CD14-positive monocyte (primary cell): Measurements from ENCODE around the gene CBR3. TPM values are rescaled to one million over a fixed set of nuclear protein-coding genes. Genes with fewer than 3 reads are reported as not detected.
"Not testable (repeated sequence)": the region's sequence is repeated elsewhere in the genome, so short reads cannot be mapped to it uniquely, and the experiment has no call there.

Experiments
- DNase-seq, 3 donors: peaks; one replicate each; pipeline ENCODE4 v3.0.0-alpha.2; 2011 to 2022
- H2AFZ ChIP-seq: 2 replicates; pipeline ENCODE4 v1.6.0; 2012; ENCODE audit warnings: mild to moderate bottlenecking, low read depth, low read length, inconsistent platforms; ENCODE audit not compliant: insufficient read depth, poor library complexity, severe bottlenecking
- H3K27ac ChIP-seq, 2 donors: 1 replicate in 1 of 2; 2 replicates in 1 of 2; pipeline ENCODE4 v1.5.1; 2012 to 2013; ENCODE audit warnings: low read length in 2 of 2, control low read depth in 1 of 2, inconsistent platforms in 1 of 2, low read depth in 1 of 2, mild to moderate bottlenecking in 1 of 2
- H3K27me3 ChIP-seq, 2 donors: one replicate each; pipeline versions ENCODE4 v1.6.0 to v1.6.1; 2011 to 2013; ENCODE audit warnings: low read length in 2 of 2; ENCODE audit not compliant: control insufficient read depth in 2 of 2, insufficient read depth in 2 of 2
- H3K36me3 ChIP-seq, 2 donors: replicated peaks in 1 of 2; 1 replicate in 1 of 2; 2 replicates in 1 of 2; pipeline versions ENCODE4 v1.5.1 to v1.6.1; 2012 to 2013; ENCODE audit warnings: low read length in 2 of 2, control low read depth in 1 of 2, inconsistent platforms in 1 of 2, mild to moderate bottlenecking in 1 of 2; ENCODE audit not compliant: insufficient read depth in 2 of 2, control insufficient read depth in 1 of 2
- H3K4me1 ChIP-seq, 2 donors: 1 replicate in 1 of 2; 2 replicates in 1 of 2; pipeline versions ENCODE4 v1.5.1 to v1.6.1; 2012 to 2013; ENCODE audit warnings: low read length in 2 of 2, control low read depth in 1 of 2, inconsistent platforms in 1 of 2, mild to moderate bottlenecking in 1 of 2, moderate library complexity in 1 of 2; ENCODE audit not compliant: insufficient read depth in 2 of 2, control insufficient read depth in 1 of 2
- H3K4me2 ChIP-seq: replicated peaks from 2 replicates; pipeline ENCODE3; 2012; ENCODE audit warnings: low read length, moderate library complexity, mild to moderate bottlenecking; ENCODE audit not compliant: poor library complexity, severe bottlenecking; ENCODE audit errors: extremely low read depth
- H3K4me3 ChIP-seq, 3 experiments: fragments of 200-600 bp in 1 of 3; sonication (generic) in 1 of 3; replicated peaks in 1 of 3; 1 replicate in 2 of 3; 2 replicates in 1 of 3; pipeline ENCODE4 v1.5.1; 2011 to 2013; ENCODE audit warnings: low read length in 3 of 3, mild to moderate bottlenecking in 3 of 3, control low read depth in 2 of 3, low read depth in 2 of 3, inconsistent platforms in 1 of 3, moderate library complexity in 1 of 3
- H3K79me2 ChIP-seq: 2 replicates; pipeline ENCODE4 v1.6.0; 2012; ENCODE audit warnings: mild to moderate bottlenecking, control low read depth, inconsistent platforms, low read length, moderate library complexity; ENCODE audit not compliant: insufficient read depth
- H3K9ac ChIP-seq: 2 replicates; pipeline ENCODE4 v1.6.0; 2017; ENCODE audit warnings: low read length, mild to moderate bottlenecking; ENCODE audit not compliant: insufficient read depth, poor library complexity, severe bottlenecking
- H3K9me3 ChIP-seq, 2 donors: replicated peaks in 1 of 2; 1 replicate in 1 of 2; 2 replicates in 1 of 2; pipeline versions ENCODE4 v1.5.1 to v1.6.1; 2012 to 2013; ENCODE audit warnings: low read length in 2 of 2, control low read depth in 1 of 2; ENCODE audit not compliant: control insufficient read depth in 1 of 2, insufficient read depth in 1 of 2
- H4K20me1 ChIP-seq: 2 replicates; pipeline ENCODE4 v1.6.0; 2012; ENCODE audit warnings: mild to moderate bottlenecking, low read length, control low read depth, moderate library complexity; ENCODE audit not compliant: insufficient read depth
- H3K27ac Mint-ChIP-seq, 7 donors: one replicate each; pipeline ENCODE4 v1.8.0; 2020; ENCODE audit warnings: mild to moderate bottlenecking in 7 of 7, mixed read lengths in 7 of 7, moderate library complexity in 6 of 7, inconsistent platforms in 2 of 7
- H3K27me3 Mint-ChIP-seq, 3 donors: one replicate each; pipeline ENCODE4 v1.8.0; 2021 to 2022; ENCODE audit warnings: low read depth in 3 of 3, mild to moderate bottlenecking in 3 of 3, mixed read lengths in 3 of 3, moderate library complexity in 3 of 3, inconsistent platforms in 1 of 3
- H3K36me3 Mint-ChIP-seq, 2 donors: one replicate each; pipeline ENCODE4 v1.8.0; 2020; ENCODE audit warnings: mixed read lengths in 2 of 2, inconsistent platforms in 1 of 2, mild to moderate bottlenecking in 1 of 2
- H3K4me1 Mint-ChIP-seq: one replicate; pipeline ENCODE4 v1.8.0; 2020; ENCODE audit warnings: mild to moderate bottlenecking, mixed read lengths
- H3K4me3 Mint-ChIP-seq, 2 donors: one replicate each; pipeline ENCODE4 v1.8.0; 2020; ENCODE audit warnings: mild to moderate bottlenecking in 2 of 2, mixed read lengths in 2 of 2, moderate library complexity in 1 of 2
- H3K9me3 Mint-ChIP-seq, 7 donors: one replicate each; pipeline ENCODE4 v1.8.0; 2020 to 2022; ENCODE audit warnings: mixed read lengths in 7 of 7, mild to moderate bottlenecking in 6 of 7, moderate library complexity in 6 of 7, inconsistent platforms in 2 of 7
- WGBS: methylation state at CpG from one replicate; pipeline ENCODE4 v1.1.5; 2013; ENCODE audit warnings: missing lambda C conversion rate; ENCODE audit not compliant: insufficient coverage; 5-methylcytosine and 5-hydroxymethylcytosine counted together
- intact Hi-C, 2 donors: fragments of 100-400 bp; cut with micrococcal nuclease; formaldehyde crosslinking; loops; one replicate each; pipeline versions ENCODE4 v1.15.0 to v1.15.1; 2023
- polyA plus RNA-seq, 3 donors: library from polyadenylated mRNA; depleted of rRNA in 1 of 3; unstranded in 2 of 3; stranded (reverse) in 1 of 3; fragments of 300-500 nt in 2 of 3; fragments of >200 nt in 1 of 3; fragmentation: Illumina TruSeq in 2 of 3; gene quantifications; 1 replicate in 2 of 3; 2 replicates in 1 of 3; pipeline ENCODE4 v1.2.3, GENCODE V29; 2012 to 2021
- TF ChIP-seq, protein P1 (sequence below): fragments of 200-600 bp; IDR thresholded peaks from one replicate; pipeline ENCODE4 v1.8.0; 2022; ENCODE audit warnings: antibody characterized with exemption, mild to moderate bottlenecking

CBR3 gene
- polyA plus RNA-seq, 3 donors: 0.32 to 0.40 TPM; not detected in 1

DNA sequence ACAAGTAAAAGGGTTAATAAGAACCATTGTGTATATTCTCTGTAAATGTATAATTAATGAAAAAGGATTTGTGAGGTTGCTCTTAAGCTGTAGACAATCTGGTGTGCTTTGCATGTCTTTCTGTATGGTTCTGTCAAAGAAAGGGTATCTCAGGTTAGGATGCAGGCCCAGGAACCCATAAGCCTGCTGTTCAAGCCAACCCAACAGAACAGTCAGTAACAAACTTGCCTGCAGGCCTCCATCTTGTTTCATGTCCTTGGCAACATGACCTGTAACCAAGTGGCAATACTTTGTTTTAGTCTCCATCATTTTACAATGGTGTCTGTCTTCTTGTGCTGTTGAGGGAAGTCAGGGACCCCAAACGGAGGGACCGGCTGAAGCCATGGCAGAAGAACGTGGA lies 35.9 kb upstream of the CBR3 start:
- intact Hi-C loops: no loop called here
- Histone ChIP-seq H3K27ac (no peak overlapping the region), H3K27me3 (peaks cover 0 to 2% of the 10 kb centered on the region in 2 donors), H3K4me3 (no peak overlapping the region), H3K4me1 (peaks cover 0 to 9% of the 10 kb centered on the region in 2 donors), H3K79me2 (no peaks in the 10 kb centered on the region), H2AFZ (no peak overlapping the region), H3K4me2 (no peak overlapping the region), H3K9me3 (peaks cover 3 to 13% of the 10 kb centered on the region in 2 donors), H4K20me1 (no peaks in the 10 kb centered on the region), H3K9ac (no peak overlapping the region), H3K36me3 (no peaks in the 10 kb centered on the region)
- peaks cover 3 to 17% (median 6%) of the 10 kb centered on the region in 7 donors for H3K9me3 Mint-ChIP-seq
- no peak overlapping the region for H3K27ac Mint-ChIP-seq
- peaks cover 1 to 6% (median 2%) of the 10 kb centered on the region in 3 donors for H3K27me3 Mint-ChIP-seq
- DNase-seq: no peak
- WGBS: no CpG with 5 or more reads among the region's 3 CpGs
- H3K4me3 Mint-ChIP-seq: no peak overlapping the region
- TF ChIP-seq, protein P1, sequence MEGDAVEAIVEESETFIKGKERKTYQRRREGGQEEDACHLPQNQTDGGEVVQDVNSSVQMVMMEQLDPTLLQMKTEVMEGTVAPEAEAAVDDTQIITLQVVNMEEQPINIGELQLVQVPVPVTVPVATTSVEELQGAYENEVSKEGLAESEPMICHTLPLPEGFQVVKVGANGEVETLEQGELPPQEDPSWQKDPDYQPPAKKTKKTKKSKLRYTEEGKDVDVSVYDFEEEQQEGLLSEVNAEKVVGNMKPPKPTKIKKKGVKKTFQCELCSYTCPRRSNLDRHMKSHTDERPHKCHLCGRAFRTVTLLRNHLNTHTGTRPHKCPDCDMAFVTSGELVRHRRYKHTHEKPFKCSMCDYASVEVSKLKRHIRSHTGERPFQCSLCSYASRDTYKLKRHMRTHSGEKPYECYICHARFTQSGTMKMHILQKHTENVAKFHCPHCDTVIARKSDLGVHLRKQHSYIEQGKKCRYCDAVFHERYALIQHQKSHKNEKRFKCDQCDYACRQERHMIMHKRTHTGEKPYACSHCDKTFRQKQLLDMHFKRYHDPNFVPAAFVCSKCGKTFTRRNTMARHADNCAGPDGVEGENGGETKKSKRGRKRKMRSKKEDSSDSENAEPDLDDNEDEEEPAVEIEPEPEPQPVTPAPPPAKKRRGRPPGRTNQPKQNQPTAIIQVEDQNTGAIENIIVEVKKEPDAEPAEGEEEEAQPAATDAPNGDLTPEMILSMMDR: no peak
- H3K36me3 Mint-ChIP-seq: no peaks in the 10 kb centered on the region
- peaks cover 12% of the 10 kb centered on the region for H3K4me1 Mint-ChIP-seq

DNA sequence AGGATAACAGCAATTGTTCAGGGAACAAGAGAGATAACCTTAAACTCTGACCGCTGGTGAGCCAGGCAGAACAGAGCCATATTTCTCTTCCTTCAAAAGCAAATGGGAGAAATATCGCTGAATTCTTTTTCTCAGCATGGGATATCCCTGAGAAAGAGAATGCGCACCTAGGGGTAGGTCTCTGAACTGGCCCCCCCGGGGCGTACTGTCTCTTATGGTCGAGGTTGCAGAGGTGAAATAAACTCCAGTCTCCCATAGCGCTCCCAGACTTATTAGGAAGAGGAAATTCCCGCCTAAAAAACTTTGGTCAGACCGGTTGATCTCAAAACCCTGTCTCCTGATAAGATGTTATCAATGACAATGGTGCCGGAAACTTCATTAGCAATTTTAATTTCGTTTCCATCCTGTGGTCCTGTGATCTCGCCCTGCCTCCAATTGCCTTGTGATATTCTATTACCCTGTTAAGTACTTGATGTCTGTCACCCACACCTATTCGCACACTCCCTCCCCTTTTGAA lies 35.1 kb upstream of the CBR3 start:
- H3K9ac ChIP-seq, H4K20me1 ChIP-seq, H3K9me3 ChIP-seq, H3K36me3 Mint-ChIP-seq, H3K79me2 ChIP-seq, H2AFZ ChIP-seq, DNase-seq, H3K27me3 ChIP-seq, H3K27ac Mint-ChIP-seq, H3K4me2 ChIP-seq, H3K36me3 ChIP-seq, H3K27ac ChIP-seq, H3K4me3 ChIP-seq, H3K4me3 Mint-ChIP-seq, intact Hi-C loops: not testable (repeated sequence)
- H3K4me1 ChIP-seq: peaks cover 6 to 15% of the 10 kb centered on the region in 2 donors
- peaks cover 2 to 13% (median 5%) of the 10 kb centered on the region in 7 donors for H3K9me3 Mint-ChIP-seq
- H3K4me1 Mint-ChIP-seq: peaks cover 19% of the 10 kb centered on the region
- H3K27me3 Mint-ChIP-seq: peaks cover 8 to 13% (median 8%) of the 10 kb centered on the region in 3 donors
- WGBS: 86% methylated on average over 5 of the region's 13 CpGs
